Peyer's patch (tissue), 4 donors: ENCODE measurements around the gene DHRS2.

Source experiments
- CTCF ChIP-seq, 6 experiments: fragments of 450-650 bp in 4 of 6; fragments of 200-600 bp in 2 of 6; sonication (generic) in 1 of 6; IDR thresholded peaks; one replicate each; pipeline ENCODE4 v1.5.1; 2017 to 2019; ENCODE audit warnings: antibody characterized with exemption in 6 of 6, mild to moderate bottlenecking in 3 of 6, moderate library complexity in 1 of 6
- POLR2A ChIP-seq, 2 donors: fragments of 450-650 bp; IDR thresholded peaks; one replicate each; pipeline ENCODE4 v1.5.1; 2017; ENCODE audit warnings: antibody characterized with exemption in 2 of 2, mild to moderate bottlenecking in 2 of 2, moderate library complexity in 2 of 2

- TF ChIP-seq CTCF (IDR thresholded peaks at IDR 0.05): no peak
- TF ChIP-seq POLR2A (IDR thresholded peaks at IDR 0.05): no peak
Measured at GRCh38 chr14:23647619-23648018, 11.5 kb downstream of the DHRS2 start.
